Measurements from ENCODE around the gene RMND5A. TPM values are rescaled to one million over a fixed set of nuclear protein-coding genes. Genes with fewer than 3 reads are reported as not detected.
A peak's percentile ranks its signal among the peaks of the same experiment; 100 is the strongest.

Gene RMND5A
- total and polyA plus RNA-seq, 4 donors = 29.4 to 77.9 (median 44.0) TPM

DNA sequence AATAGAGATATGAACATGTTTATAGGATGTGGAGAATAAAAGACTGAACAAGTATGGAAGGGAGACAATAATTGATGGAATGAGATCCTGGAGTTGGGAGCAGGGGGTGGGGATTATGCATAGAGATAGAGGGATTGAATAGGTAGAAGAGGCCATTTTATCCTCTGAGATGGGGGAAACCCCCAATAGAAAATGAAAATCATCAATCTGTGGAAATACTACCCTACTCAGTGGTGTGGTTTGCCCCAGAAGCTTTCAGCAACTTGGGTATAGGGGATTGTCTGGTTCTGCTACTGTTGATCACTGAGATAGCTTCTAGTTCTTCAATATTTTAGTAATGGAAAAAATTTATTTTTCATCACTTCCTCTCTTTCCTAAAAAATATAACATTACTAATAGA lies 41.1 kb upstream of the RMND5A start:
- H3K27me3 ChIP-seq (ENCODE audit: control insufficient read depth, insufficient read depth, low read length) = no peaks in the 10 kb centered on the region
- H3K27ac ChIP-seq (ENCODE audit: low read depth, low read length) = no peak overlapping the region
- DNase-seq (ENCODE audit: low read depth in 4 of 6, low spot score in 6 of 6) = no peak
- no peak overlapping the region for H3K4me3 ChIP-seq (ENCODE audit: low read depth, low read length)
- H3K36me3 ChIP-seq (ENCODE audit: control insufficient read depth, insufficient read depth, low read length) = no peaks in the 10 kb centered on the region
- H3K4me1 ChIP-seq (ENCODE audit: control insufficient read depth, insufficient read depth, low read length) = no peaks in the 10 kb centered on the region
- H3K9me3 ChIP-seq (ENCODE audit: control insufficient read depth, insufficient read depth, low read length) = no peaks in the 10 kb centered on the region

DNA sequence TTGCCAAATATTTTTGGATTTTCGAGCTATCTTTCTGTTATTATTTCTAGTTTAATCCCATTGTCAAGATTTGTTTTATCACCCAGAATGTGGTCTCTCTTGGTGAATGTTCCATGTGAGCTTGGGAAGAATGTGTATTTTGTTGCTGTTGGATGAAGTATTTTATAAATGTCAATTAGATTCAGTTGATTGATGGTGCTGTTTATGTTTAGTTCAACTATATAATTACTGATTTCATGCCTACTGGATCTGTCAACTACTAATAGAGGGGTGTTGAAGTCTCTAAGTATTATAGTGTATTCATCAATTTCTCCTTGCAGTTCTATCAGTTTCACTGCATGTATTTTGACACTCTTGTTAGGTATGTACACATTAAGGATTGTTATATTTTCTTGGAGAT lies 34.7 kb upstream of the RMND5A start:
- no peak for DNase-seq (ENCODE audit: low read depth in 4 of 6, low spot score in 6 of 6)
- WGBS (ENCODE audit: insufficient coverage) = no CpG with 5 or more reads among the region's 1 CpG

DNA sequence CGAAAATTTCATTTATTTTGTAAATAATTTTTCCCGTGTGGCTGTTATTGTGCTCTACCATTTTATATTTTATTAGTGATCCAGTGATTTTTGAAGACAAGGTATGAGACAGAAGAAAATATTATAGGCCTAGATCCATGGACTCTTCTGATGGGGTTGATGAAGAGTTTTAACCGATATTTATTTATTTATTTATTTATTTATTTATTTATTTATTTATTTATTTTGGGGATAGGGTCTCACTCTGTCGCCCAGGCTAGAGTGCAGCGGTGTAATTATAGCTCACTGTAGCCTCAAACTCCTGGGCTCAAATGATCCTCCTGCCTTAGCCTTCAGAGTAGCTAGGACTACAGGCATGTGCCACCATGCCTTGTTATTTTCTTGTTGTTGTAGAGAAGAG lies 33.6 kb upstream of the RMND5A start:
- Histone ChIP-seq H3K27me3 (ENCODE audit: control insufficient read depth, insufficient read depth, low read length) (no peaks in the 10 kb centered on the region), H3K27ac (ENCODE audit: low read depth, low read length) (no peak overlapping the region), H3K4me1 (ENCODE audit: control insufficient read depth, insufficient read depth, low read length) (no peaks in the 10 kb centered on the region)

More for the DNA sequence above, 34.7 kb upstream of the RMND5A start:
- H3K27me3 ChIP-seq (ENCODE audit: control insufficient read depth, insufficient read depth, low read length) = no peaks in the 10 kb centered on the region
- no peak overlapping the region for H3K4me3 ChIP-seq (ENCODE audit: low read depth, low read length)
- no peaks in the 10 kb centered on the region for H3K36me3 ChIP-seq (ENCODE audit: control insufficient read depth, insufficient read depth, low read length)
- no peak overlapping the region for H3K27ac ChIP-seq (ENCODE audit: low read depth, low read length)
- no peaks in the 10 kb centered on the region for H3K4me1 ChIP-seq (ENCODE audit: control insufficient read depth, insufficient read depth, low read length)
- no peaks in the 10 kb centered on the region for H3K9me3 ChIP-seq (ENCODE audit: control insufficient read depth, insufficient read depth, low read length)

DNA sequence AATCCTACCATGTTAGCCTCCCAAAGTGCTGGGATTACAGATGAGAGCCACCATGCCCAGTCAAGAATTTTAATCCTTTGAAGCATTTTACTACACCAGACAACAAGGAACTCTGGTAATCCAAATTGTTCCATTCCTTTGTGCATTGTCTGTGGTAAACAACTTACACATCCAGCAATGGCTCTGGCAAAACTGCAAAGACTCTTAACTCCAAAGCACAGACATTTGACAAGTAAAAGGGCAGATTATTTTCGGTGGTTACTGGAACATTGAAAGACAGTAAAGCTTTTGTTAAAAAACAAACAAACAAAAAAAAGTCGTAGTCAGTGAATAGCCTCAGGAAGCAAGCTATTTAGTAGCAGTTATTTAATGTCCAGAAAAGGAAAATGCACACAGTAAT lies 33.2 kb upstream of the RMND5A start:
- Histone ChIP-seq H3K4me3 (ENCODE audit: low read depth, low read length) (no peak overlapping the region), H3K4me1 (ENCODE audit: control insufficient read depth, insufficient read depth, low read length) (no peaks in the 10 kb centered on the region), H3K27ac (ENCODE audit: low read depth, low read length) (no peak overlapping the region), H3K27me3 (ENCODE audit: control insufficient read depth, insufficient read depth, low read length) (no peaks in the 10 kb centered on the region), H3K9me3 (ENCODE audit: control insufficient read depth, insufficient read depth, low read length) (no peaks in the 10 kb centered on the region), H3K36me3 (ENCODE audit: control insufficient read depth, insufficient read depth, low read length) (no peaks in the 10 kb centered on the region)
- peak in 1 of 6 donors; percentile 6 for DNase-seq (ENCODE audit: low read depth in 4 of 6, low spot score in 6 of 6)
- no CpG with 5 or more reads among the region's 2 CpGs for WGBS (ENCODE audit: insufficient coverage)

More for the DNA sequence above, 33.6 kb upstream of the RMND5A start:
- no CpG with 5 or more reads among the region's 5 CpGs for WGBS (ENCODE audit: insufficient coverage)
- H3K9me3 ChIP-seq (ENCODE audit: control insufficient read depth, insufficient read depth, low read length) = no peaks in the 10 kb centered on the region
- no peaks in the 10 kb centered on the region for H3K36me3 ChIP-seq (ENCODE audit: control insufficient read depth, insufficient read depth, low read length)
- DNase-seq (ENCODE audit: low read depth in 4 of 6, low spot score in 6 of 6) = no peak
- H3K4me3 ChIP-seq (ENCODE audit: low read depth, low read length) = no peak overlapping the region

DNA sequence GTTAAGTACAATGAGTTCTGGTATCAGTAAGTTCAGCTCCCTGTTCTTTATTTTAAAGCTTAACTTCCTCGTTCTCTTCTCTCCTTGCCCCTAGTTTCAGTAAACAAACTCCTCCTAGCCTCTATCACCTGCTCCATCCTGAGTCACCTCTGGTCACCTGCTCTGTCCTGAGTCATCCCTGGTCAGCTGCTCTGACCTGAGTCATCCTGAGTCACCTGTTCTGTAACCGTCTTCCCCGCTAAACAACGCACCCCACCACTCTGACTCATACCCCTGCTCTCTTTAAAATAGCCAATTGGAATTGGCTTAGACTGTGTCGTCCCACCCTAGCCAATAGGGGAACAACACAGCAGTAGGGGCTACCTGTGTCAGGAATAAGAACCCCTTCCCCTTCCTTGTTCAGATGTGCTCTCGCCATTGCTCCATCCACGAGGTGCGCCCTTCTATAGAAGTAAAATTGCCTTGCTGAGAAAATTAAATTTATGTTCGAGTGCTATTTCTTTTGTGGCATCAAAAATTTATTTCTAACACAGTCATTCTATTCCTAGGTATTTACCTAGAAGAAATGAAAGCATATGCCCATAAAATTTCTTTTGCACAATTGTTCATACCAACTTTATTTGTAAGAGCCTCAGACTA lies 24.9 kb upstream of the RMND5A start:
- Histone ChIP-seq H3K9me3 (ENCODE audit: control insufficient read depth, insufficient read depth, low read length) (peaks cover 3% of the 10 kb centered on the region), H3K27me3 (ENCODE audit: control insufficient read depth, insufficient read depth, low read length) (no peaks in the 10 kb centered on the region), H3K27ac (ENCODE audit: low read depth, low read length) (no peak overlapping the region), H3K4me1 (ENCODE audit: control insufficient read depth, insufficient read depth, low read length) (no peaks in the 10 kb centered on the region), H3K36me3 (ENCODE audit: control insufficient read depth, insufficient read depth, low read length) (no peaks in the 10 kb centered on the region), H3K4me3 (ENCODE audit: low read depth, low read length) (no peak overlapping the region)
- WGBS (ENCODE audit: insufficient coverage) = 100% methylated on average over 3 of the region's 9 CpGs
- DNase-seq (ENCODE audit: low read depth in 4 of 6, low spot score in 6 of 6) = no peak

DNA sequence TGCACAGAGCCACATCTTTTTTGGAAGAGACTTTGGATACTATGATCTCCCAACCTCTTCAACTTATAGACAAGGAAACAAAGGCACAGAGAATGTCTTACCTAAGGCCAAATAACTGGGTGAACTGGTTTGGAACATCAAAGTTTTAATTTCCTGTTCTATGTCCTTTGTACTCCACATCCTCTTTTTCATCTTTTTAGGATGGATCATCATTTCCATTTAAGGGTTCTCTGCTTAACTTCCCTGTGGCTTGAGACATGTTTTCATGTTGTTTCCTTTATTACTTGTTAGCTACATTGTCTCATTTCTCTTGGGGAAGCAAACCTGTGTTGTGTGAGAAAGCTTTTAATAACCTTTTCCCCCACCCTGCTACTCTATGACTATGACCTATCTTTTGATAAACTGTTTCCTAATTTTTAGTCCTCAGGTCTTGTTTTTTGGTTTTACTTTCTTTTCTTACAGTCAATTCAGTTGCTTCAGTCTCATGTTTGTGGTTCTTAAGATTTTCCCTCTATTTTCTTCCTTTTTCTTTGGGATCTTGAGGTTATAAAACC lies 22.5 kb upstream of the RMND5A start:
- Histone ChIP-seq H3K9me3 (ENCODE audit: control insufficient read depth, insufficient read depth, low read length) (peaks cover 3% of the 10 kb centered on the region), H3K27me3 (ENCODE audit: control insufficient read depth, insufficient read depth, low read length) (no peaks in the 10 kb centered on the region), H3K4me1 (ENCODE audit: control insufficient read depth, insufficient read depth, low read length) (no peaks in the 10 kb centered on the region), H3K4me3 (ENCODE audit: low read depth, low read length) (no peak overlapping the region), H3K36me3 (ENCODE audit: control insufficient read depth, insufficient read depth, low read length) (no peaks in the 10 kb centered on the region), H3K27ac (ENCODE audit: low read depth, low read length) (no peak overlapping the region)
- no peak for DNase-seq (ENCODE audit: low read depth in 4 of 6, low spot score in 6 of 6)

DNA sequence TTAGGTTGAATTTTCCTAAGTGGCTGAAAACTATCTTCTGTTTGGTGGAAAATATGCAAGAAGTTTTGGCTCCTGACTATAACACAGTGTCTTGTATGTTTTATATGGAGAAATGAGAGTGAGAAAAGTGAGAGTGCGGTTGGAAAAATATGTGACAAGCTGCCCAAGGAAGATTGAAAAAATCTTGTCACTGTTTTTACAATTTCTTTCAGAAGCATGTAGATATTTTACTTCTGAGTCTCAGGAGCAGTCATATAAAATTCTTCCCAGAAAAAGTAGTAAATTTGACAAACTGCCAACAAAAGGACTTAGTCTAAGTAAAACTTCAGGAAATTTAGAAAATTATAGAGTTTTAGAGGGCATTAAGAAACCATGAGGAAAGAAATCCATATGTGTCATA lies 19.4 kb upstream of the RMND5A start:
- Histone ChIP-seq H3K9me3 (ENCODE audit: control insufficient read depth, insufficient read depth, low read length) (no peaks in the 10 kb centered on the region), H3K27me3 (ENCODE audit: control insufficient read depth, insufficient read depth, low read length) (no peaks in the 10 kb centered on the region), H3K27ac (ENCODE audit: low read depth, low read length) (no peak overlapping the region), H3K36me3 (ENCODE audit: control insufficient read depth, insufficient read depth, low read length) (no peaks in the 10 kb centered on the region), H3K4me3 (ENCODE audit: low read depth, low read length) (no peak overlapping the region), H3K4me1 (ENCODE audit: control insufficient read depth, insufficient read depth, low read length) (peaks cover 3% of the 10 kb centered on the region)
- WGBS (ENCODE audit: insufficient coverage) = no CpG with 5 or more reads among the region's 1 CpG
- DNase-seq (ENCODE audit: low read depth in 4 of 6, low spot score in 6 of 6) = peak in 1 of 6 donors; percentile 20

DNA sequence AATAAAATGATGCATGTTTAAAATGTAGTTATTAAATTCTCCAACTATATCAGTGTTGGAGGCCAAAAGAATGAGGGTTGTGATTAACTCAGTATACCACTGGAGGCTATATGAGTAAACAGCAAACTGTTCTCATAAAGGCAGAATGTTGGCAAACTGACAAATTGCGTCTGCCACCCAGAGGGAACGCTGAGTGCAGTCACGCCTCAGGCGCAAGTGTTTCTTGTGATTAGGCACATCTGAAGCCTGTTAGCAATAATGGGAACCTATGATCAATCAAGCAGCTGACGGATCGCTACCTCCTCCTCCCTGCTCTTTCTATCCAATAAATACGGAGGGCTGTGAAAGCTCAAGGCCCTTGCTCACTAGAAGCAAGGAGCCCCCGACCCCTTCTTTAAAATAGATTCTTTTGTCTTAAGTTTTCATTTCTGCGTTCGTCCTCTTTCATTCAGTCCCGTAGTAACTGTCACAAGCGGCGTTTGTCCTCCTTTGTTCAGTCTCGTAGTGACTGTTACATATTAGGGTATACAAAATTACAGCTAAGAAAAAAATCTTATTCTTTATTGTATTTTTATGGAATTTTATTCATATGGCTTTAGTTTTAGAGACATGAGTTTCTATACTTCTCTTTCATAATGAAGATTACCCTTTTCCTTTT lies 16.3 kb upstream of the RMND5A start:
- no peaks in the 10 kb centered on the region for H3K9me3 ChIP-seq (ENCODE audit: control insufficient read depth, insufficient read depth, low read length)
- H3K27ac ChIP-seq (ENCODE audit: low read depth, low read length) = no peak overlapping the region
- 4% methylated on average over 7 of the region's 14 CpGs for WGBS (ENCODE audit: insufficient coverage)
- H3K4me1 ChIP-seq (ENCODE audit: control insufficient read depth, insufficient read depth, low read length) = peaks cover 3% of the 10 kb centered on the region
- DNase-seq (ENCODE audit: low read depth in 4 of 6, low spot score in 6 of 6) = peak in 2 of 6 donors; percentile 88 to 93
- H3K36me3 ChIP-seq (ENCODE audit: control insufficient read depth, insufficient read depth, low read length) = no peaks in the 10 kb centered on the region
- H3K27me3 ChIP-seq (ENCODE audit: control insufficient read depth, insufficient read depth, low read length) = no peaks in the 10 kb centered on the region
- H3K4me3 ChIP-seq (ENCODE audit: low read depth, low read length) = no peak overlapping the region

DNA sequence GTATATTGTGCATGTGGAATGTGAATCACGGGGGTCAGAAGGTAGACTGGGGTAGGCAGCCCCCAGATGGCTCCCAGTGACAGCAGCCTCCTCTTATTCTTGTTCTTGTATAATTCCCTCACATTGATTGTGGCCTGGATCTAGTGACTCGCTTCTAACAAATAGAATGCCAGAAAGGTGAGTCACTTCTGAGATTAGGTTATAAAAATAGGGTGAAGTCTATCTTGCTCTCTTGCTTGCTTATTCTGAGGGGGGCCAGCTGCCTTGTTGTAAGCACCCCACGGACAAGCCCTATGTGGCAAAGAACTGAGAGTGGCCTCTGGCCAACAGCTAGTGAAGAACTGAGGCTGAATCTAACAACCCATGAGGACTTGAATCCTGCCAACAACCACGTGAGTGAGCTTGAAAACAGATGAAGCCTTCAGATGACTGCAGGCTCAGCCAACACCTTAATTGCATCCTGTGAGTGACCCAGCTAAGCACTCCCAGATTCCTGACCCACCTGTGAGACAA lies 15.6 kb upstream of the RMND5A start:
- Histone ChIP-seq H3K9me3 (ENCODE audit: control insufficient read depth, insufficient read depth, low read length) (no peaks in the 10 kb centered on the region), H3K36me3 (ENCODE audit: control insufficient read depth, insufficient read depth, low read length) (no peaks in the 10 kb centered on the region), H3K4me1 (ENCODE audit: control insufficient read depth, insufficient read depth, low read length) (peaks cover 3% of the 10 kb centered on the region), H3K27ac (ENCODE audit: low read depth, low read length) (no peak overlapping the region), H3K4me3 (ENCODE audit: low read depth, low read length) (no peak overlapping the region), H3K27me3 (ENCODE audit: control insufficient read depth, insufficient read depth, low read length) (no peaks in the 10 kb centered on the region)
- 13% methylated on average over 3 of the region's 4 CpGs for WGBS (ENCODE audit: insufficient coverage)
- DNase-seq (ENCODE audit: low read depth in 4 of 6, low spot score in 6 of 6) = peak in 2 of 6 donors; percentile 22 to 50

DNA sequence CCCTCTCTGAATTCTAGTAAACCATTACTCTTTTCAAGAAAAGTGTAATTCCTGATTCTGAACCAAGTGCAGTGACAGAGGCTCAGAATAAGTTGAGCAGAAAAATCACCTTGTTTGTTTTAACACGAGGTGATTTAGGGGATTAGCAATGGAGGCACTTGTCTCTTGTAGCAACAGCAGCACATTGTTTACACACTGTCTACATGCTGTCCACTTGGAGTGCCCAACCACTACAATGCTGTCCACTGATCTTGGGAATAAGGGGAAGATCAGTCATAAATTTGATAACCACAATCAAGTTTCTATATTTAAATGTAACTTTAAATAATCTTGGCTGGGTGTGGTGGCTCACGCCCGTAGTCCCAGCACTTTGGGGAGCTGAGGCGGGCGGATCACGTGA lies 13.9 kb upstream of the RMND5A start:
- Histone ChIP-seq H3K36me3 (ENCODE audit: control insufficient read depth, insufficient read depth, low read length) (no peaks in the 10 kb centered on the region), H3K27me3 (ENCODE audit: control insufficient read depth, insufficient read depth, low read length) (no peaks in the 10 kb centered on the region), H3K4me3 (ENCODE audit: low read depth, low read length) (no peak overlapping the region), H3K4me1 (ENCODE audit: control insufficient read depth, insufficient read depth, low read length) (peaks cover 3% of the 10 kb centered on the region), H3K27ac (ENCODE audit: low read depth, low read length) (no peak overlapping the region), H3K9me3 (ENCODE audit: control insufficient read depth, insufficient read depth, low read length) (no peaks in the 10 kb centered on the region)
- 60% methylated on average over 1 of the region's 6 CpGs for WGBS (ENCODE audit: insufficient coverage)
- DNase-seq (ENCODE audit: low read depth in 4 of 6, low spot score in 6 of 6) = no peak
